NCI-H345 treated with DMSO at 0.1 percent for 48 hours (cell line): ENCODE data around the gene NEK4.

Experiments
- DNase-seq: peaks from one replicate; lab custom pipeline; 2025; ENCODE audit not compliant: unreplicated experiment; lab: John Stamatoyannopoulos, UW

NEK4 gene

DNA sequence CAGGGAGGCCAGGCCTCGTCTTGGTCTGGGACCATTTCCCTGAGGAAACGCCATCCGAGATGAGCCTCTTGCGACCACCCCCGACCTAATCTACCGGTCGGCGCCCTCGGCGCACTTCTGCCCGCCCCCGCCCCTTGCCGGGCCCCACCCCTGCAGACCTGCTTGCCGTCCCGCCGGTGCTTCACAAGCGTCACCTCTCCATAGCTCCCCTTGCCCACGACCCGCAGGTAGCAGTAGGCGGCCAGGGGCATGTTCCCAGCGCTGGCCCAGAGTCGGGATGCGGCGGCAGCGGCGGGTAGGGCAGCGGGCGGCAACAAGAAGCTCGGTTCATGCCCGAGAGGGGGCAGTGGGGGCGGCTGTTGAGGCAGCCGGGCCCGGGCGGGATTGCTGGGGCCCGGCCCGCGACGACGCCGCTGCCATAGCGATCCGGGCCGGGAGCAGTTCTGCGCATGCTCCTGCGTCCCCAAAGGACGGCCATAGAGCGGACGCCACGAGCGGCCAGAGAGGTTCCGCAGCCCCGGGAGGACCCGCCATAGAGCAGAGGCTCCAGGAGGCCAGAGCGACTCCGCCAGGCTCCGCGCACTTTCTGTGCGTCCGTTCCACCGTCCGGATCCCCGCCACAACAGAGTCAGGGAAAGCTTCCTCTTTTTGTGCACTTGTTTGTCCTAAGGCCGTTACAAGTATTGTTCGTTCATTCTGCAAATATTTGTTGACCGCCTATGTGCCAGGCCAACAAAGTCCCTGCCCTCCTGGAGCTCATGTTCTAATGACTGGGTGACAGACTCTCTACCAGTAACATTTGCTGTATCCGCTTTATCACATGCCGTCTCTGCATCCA lies at the start of gene NEK4:
Gene NEK4, minus strand, starts transcription at position 445 of the 838 bp plus-strand sequence. Its CDS starts 194 bp downstream, at position 251.
- DNase-seq, result peak; percentile 72

DNA sequence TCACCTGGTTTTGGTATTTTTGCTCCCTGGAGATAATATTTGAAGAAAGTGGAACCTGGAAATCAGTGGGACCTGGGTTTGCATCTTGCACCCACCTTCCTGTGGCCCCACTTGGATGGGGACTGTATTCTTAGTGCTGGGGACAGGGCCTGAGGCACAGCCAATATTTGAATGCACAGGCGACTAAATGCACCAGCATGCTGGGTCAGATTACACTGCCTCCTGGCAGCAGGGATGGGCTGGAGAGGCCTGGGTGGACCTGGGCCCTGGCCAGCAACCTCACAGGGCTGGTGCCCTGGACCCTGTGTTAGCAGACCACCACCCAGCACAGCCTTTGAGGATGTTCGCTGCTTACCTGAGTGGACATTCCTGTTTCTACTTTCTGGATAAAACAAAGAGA lies 49.2 kb upstream of the NEK4 start:
- no peak for DNase-seq

DNA sequence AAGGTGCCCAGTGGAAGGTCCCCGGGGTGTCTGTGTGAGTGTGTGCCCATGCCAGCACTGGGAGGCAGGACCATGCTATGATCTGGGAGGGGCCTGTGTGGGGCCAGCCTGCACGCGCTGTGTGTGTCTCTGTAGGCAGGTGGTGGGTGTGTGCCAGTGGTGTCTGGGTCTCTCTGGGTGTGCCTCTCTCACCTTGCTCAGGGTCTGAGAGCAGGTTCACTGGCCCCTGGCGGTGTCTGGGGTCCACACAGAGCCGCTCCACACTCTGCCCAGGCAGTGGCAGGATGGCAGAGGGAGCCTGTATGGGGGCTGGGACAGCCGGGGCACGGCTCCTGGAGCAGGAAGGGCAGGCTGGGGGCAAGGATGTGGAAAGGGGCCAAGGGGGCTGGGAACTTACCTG lies 47.1 kb upstream of the NEK4 start:
- DNase-seq, result no peak

DNA sequence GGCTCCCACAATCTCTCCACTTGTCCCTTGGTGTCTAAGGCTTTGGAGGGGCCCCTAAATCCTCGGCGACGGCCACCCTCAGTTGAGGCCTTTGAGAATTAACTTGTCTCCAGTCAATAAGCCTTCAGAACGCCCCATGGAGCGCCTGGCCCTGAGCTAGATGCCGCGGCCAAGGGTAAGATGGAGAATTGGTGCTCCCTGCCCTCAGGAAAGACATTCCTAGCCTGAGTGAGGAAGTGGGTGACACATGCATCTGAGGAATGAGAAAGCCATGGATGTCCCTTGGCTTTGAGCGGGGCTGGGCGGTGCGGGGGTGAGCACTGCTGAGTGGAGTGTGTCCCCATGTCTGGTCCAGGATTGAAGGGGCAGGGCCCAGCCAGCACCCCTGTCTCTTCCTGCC lies 46.5 kb upstream of the NEK4 start:
- no peak for DNase-seq

DNA sequence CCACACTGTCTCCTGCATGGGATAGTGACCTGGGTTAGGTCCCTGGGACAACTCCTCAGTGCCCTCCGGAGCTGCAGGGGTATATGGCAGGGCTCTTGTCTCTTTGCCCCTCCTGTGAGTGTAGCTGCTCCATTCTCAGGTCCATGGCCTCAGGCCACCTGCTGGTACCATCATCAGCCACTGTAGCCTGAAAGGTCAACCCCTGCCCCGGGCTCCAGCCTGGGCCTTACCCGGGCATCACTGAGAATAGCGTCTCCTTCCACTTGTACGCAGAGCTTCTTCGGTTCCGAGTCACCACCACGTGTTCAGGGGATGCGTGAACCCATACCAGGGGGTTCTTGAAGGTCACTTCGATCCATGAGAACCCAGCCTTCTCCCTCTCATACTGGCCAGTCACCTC lies 45.9 kb upstream of the NEK4 start:
- no peak for DNase-seq

DNA sequence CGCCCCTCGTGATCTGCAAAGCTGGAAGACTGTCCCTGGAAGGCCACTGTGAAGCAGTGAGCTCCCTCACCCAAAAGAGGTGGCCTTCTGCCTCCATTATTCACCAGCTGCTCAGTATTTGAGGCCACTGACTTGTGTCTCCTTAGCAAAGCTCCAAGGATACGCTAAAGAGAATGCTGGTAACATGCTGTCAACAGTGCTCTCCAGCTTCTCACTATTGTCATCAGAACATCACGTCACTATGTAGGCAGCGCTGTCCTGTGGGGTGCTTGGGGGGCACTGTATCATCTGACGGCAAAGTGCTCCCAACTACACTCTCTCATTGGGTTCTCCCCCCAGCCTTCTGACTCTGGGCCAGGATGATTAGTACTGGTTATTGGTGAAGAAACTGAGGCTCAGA lies 45.5 kb upstream of the NEK4 start:
- DNase-seq, result no peak

DNA sequence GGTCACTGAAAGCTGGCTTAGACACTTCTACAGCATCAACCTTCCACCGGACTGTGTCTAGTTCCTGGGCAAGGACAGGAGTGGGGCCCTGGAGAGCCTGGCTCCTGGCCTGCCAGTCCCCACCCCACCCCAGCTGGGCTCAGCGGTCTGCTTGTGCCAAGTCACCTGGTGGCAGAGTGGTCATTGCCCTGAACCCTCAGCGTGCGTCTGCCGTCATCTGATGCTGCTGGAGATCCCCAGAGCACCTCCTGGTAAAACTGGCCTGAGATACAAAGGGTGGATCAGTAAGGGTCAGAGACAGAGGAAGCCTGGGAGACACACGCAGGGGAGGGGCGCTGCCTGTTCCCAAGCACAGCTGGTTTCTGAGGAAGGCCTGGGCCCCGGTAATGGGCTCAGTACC lies 43.1 kb upstream of the NEK4 start:
- DNase-seq, result no peak

DNA sequence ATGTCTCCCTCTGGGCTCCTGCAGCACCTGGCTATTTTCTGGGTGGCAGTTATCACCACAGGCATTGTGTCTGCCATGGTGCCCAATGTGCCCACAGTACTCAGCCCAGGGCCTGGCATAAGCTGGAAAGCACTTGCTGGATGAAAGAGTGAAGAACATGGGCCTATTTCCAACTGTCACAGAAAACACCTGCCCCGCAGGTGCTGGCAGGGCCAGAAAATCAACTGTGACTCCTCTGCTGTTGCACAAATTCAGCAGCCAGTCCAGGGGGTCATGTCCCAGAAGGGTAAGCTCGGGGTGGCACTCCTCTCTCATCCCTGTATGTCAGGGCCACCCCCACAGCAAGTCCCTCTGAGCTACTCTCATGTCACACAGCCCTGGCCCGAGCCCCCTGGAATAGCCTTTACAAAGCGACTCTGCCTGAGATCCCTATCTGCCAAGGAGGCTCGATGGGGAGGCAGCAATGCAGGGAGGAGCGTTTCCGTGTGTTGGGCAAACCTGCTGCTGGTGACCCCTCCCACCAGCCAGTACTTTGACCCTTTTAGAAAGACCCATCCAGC lies 40.8 kb upstream of the NEK4 start:
- DNase-seq, result no peak

DNA sequence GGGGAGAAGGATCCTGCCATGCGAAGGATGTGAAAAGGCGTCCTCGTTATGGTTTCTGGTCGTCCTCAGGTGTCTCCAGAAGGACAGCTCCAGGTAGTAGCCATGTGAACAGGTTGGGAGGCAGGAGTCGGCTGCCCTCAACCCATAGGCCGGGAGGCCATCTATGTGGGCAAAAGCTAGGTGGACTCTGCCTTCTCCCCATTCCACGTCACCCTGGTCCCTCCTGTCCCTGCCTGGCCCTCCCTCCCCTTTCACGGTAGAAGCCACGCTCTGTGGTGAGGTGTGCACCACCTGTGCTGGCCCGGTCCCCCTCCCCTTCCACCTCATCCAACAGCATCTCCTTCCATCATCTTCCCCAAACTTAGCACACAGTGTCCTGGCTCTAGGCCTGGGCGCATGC lies 40.2 kb upstream of the NEK4 start:
- no peak for DNase-seq

DNA sequence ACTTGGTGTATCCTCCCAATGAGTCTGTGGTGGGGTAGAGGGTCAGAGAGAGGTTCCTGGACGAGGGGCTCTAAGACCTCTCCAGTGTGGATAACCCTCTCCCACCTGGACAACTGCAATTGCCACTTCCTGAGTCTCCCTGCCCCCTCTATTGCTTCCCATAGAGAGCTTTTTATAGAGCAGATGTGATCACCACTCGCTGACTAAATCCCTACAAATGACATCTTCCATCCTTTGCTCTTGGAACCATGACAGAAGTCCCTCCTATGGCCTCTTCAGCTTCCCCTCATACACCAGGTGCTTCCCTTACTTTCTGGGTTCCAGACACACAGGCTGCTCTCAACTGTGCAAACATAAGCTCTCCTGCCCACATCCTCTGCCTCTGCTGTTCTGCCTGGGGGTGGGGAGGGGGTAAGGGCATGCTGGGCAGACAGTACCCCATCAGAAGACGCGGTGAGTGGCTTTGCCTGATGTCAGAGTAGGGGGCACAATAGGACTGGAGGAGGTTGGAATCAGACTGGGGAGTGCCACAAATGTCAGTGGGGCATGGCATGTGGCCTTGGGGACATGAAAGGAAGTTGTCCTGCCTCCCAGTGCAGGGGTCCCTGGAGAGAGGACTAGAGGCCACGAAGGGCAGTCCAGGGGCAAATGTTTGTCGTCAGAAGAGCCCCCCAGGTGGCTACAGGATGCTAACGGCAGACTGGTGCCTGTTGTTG lies 39.1 kb upstream of the NEK4 start:
- no peak for DNase-seq

DNA sequence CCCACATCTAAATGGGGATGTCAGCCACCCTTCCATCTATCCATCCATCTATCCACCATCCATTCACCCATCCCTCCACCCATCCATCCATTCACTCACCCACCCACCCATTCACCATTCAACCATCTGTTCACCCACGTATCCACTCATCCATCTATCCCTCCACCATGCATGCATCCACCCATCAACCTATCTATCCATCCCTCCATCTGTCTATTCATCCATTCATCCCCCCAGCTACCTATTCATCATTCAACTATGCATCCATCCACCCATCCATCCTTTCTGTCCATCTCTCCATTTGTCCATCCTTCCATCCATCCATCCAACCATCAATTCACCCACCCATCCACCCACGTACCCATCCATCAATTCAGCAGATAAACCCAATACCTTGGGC lies 38.4 kb upstream of the NEK4 start:
- DNase-seq, result no peak

DNA sequence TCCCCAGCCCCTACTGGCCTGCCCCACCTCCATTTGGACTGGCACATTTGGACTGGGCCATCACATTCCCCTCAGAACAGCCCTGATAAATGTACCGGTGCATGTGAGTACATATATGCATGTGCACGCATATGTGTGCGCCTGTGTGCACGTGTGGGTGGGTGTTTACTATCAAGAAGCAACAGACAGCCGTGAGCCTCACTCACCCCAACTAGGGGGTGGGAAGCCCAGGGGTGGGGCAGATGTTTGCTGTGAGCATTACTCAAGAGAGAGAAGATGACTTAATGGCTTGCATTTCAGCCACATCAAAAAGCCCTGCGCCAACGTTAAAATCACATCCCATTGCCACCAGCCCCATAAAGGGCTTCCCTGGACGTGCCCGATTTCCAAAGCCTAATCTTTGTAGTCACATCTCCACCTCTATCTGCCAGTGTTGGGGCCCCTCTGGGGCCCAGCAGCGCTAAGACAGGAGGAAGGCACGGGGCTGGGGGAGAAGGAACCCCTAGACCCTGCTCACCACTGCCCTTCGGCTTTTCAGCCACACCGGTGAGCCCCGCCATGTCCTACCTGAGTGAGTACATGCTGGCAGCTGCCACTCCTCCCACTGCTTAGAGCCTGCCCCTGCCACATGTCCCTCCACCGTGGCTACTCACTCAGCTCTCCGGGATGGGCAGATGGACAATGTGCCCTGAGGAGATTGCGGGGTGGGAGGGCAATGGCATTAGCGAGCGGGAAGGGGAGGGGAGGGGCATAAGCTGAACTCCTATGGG lies 34.7 kb upstream of the NEK4 start:
- no peak for DNase-seq

DNA sequence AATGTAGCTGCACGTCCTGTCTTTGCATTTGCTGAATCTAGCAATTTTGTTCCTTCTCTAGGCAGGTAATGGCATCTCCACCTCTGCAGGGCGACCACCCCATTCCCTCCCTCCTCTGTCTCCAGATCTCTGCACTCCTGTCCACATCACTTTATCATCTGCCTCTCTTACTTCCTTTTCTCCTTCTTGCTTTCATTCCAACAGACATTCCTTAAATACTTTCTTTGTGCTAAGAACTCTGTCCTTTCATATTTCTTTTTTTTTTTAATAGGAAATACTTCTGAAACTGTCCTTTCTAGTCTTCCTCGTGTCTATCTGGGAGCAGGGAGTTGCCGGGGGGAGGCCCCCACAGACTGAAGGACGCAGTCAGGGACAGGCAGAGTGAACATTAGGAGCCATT lies 31.1 kb upstream of the NEK4 start:
- DNase-seq, result no peak

DNA sequence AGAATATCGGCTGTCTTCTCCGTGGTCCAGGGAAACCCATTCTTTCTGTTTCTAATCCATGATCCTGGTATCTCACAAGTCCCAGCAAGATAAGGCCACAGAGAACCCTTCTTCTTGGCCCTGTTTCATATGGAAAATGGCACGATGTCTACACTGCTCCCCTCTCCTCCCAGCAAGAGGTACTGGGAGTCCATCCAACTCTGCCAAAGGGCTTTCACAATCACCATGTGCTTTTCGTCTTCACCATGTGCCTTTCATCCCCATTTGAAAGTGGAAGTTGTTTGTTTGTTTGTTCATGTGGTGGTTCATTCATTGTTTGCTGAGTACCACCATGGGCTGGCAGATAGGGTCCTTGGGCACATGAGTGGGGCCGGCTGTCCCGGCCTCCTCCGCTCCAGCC lies 29.3 kb upstream of the NEK4 start:
- no peak for DNase-seq

DNA sequence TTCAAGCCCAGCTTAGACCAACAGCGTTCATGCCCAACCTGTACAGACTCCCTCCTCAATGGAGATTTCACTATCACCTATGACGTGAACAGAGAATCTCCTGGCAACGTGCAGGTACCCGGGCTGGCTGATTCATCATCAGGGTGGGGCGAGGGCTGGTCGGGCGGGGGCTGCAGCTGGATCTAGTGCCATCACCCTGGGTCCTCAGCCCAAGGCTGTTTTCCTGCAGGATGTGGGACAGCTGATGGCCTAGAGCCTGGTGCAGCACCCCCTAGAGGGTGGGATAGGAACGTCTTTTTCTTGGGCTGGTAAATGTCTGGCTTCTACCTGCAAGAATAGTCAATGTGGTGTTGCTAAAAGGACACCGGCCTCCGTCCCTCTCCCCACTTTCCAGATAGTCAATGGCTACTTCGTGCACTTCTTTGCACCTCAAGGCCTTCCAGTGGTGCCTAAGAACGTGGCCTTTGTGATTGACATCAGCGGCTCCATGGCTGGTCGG lies 28.3 kb upstream of the NEK4 start:
- no peak for DNase-seq

DNA sequence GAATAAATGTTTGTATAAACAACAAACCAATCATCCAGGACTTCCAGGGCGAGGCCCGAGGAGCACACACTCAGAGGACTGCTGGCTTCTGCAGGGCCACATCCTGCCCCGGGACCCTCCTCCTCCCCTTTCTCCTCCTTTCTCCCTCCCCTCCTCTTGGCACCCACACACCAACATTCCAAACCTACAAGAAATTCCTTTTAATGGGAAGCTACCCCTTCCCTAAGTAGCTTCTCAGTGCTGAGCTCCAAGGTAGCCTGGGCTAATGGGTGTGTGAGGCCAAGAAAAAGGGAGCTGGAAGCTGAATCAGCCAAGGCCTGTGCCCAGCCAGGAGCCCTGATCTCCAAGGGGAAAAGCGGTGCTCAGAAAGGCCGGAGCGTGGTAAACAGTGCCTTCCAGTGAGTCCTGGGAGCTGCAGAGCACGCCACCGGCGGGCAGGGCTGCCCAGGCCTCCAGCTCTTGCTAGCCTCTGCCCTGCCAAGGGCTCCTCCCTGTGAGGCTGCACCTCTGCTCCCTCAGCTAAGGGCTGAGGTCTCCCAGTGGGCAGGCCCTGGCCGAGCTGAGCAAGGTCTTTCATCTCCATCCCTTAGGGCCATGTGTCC lies 27.7 kb upstream of the NEK4 start:
- DNase-seq, result no peak

DNA sequence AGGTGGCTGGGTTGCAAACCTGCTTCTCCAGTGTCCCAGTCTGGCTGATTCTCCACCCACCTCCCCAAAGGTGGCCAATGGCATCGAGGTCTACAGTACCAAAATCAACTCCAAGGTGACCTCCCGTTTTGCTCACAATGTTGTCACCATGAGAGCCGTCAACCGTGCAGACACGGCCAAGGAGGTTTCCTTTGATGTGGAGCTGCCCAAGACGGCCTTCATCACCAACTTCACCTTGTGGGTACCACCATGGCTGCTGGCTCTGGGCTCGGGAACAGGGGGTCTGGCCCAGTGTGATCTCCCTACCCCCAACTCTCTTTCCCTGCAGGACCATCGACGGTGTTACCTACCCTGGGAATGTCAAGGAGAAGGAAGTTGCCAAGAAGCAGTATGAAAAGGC lies 25.7 kb upstream of the NEK4 start:
- DNase-seq, result no peak

DNA sequence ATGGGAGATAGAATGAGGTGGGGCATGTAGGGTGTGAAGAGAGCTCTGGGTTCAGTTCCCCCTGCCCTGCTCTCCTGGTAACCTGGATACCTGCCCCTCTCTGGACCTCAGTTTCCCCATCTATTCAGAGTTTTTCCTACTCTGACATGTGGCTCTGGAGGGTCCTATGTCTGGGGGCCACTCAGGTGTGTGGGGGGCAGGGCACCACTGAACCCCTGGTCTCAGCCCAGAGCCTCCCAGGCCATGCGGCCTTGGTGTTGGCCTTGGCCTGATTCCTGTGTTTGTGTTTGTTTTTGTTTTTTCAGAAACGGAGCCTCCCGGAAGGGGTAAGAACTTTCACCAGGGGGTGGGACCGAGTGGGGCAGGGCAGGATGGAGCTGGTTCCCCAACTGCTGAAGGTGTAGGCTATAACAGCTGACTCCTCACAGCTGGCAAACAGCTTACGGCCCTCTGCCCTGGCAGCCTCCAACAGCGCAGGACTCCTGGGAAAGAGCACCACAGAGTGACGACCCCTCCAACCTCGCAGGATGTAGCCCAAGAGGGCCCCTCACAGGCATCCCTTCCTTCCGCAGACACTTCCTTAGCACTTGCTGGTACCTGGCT lies 24.7 kb upstream of the NEK4 start:
- DNase-seq, result no peak

DNA sequence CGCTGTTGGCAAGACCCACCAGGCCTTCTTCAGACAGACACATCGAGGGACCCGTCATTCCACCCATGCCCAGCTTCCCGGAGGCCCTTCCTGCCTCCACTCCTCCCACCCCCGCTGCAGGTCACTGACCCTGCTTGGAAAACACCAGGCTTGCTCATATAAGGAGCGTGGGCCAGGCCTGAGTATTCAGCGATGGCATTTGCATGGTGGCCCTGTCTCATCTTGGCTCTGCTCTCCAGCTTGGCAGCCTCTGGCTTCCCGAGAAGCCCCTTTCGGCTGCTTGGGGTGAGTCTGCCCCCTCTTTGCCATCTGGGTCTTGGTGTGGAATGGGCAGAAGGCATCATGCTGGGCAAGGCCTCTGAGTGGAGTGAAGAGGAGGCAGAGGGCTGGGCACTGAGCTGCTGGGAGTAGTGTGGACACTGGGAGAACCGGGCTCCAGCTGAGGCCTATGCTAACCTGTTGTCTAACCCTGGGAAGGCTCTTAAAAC lies 23.9 kb upstream of the NEK4 start, which contains the start of gene ITIH3:
Gene ITIH3, plus strand, starts transcription at position 185 of the 488 bp plus-strand sequence. Its CDS starts 8 bp downstream, at position 193.
- DNase-seq, result no peak
